HG02642 (cell line): Measurements from ENCODE around the gene TRPM5.

Experiments
- ATAC-seq: cut with Tn5 transposase; IDR thresholded peaks from one replicate; pipeline ENCODE4 v1.9.1; 2021; ENCODE audit warnings: mild to moderate bottlenecking; ENCODE audit not compliant: unreplicated experiment, poor library complexity

TRPM5 gene

DNA sequence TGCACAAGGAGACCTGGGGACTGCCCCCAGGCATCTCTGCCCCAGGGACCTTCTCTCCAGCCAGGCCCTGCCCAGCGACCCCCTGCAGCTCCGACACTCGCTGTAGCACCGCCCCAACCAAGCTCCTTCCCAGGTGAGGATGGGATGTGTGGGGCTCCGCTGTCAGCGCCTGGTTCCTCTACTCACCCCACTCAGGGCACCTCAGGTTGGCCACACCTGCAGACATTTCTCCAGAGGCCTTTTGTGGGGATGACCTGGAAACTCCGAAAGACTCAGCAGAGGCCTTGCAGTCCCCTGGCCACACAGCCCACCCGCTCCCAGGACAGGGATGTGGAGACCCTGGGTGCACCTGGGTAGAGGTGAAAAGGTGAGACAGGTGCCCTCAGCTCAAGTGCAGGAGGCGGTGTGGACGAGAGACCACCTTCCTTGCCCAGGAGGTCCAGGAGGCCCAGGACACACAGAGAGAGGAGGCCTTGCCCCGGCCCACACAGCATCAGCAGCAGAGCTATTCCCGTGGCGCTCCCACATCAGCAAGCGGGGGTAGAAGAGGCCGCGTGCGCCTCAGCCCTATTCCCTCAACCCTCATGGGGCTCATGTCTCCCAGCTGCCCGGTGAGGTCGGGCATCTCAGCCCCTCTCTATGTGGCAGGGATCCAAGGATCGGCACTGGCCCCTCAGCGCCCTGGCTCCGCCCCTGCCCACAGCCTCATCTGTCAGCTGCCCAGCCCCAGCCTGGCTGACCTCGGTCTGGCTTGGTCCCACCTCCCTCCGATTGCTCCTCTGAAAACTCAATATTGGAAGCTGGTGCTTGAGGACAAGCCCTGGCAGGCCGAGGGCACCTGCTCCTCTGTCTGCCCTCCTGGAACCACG lies 20.9 kb downstream of the TRPM5 start:
- no peak for ATAC-seq

DNA sequence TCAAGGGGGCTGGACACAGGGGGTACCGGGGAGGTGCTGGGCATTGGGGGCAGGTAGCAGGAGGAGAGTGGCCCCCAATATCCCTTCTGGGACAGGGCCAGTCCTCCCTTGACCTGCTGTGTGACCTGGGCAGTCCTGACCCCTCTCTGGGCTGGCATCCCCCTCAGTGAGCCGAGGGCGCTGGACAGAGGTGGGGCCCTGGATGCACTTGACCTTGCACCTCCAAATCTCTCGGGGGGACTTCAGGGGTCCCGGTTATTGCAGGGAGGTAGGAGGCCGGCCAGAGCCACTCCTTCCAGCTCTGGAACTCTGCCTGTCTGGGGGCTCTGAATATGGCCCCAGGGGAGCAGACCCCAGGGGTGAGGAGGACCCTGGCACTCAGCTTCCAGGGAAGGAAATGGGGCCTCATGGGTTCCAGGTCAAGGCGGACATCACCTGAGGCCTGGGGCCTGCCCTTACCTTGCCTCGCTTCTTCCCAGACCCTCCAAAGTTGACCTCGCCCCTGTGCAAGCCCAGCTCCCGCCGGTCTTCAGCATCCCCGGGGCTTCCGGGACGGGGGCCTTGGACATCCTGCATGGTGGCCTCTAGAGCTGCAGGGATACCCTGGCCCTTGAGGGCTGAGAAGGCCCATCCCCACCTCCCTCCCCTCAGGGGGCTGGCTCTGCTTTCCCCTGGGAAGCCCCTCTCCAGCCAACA lies 21.7 kb downstream of the TRPM5 start:
- ATAC-seq, result no peak

DNA sequence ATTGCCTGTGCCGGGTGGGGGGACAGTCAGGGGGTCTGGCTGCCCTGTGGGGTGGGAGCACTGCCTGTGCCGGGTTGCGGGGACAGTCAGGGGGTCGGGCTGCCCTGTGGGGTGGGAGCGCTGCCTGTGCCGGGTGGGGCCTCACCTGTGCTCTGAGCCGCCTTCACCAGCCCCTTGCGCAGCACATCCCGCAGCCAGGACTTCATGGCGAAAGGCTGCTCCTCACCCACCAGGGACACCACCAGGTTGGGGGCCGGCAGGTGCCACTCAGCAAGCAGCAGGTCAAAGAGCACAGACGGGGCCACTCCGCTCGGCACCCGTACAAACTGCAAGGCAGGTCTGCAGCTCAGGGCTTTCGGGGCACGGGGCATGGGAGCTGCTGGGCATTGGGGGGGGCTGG lies 22.3 kb downstream of the TRPM5 start:
- no peak for ATAC-seq

- no peak for ATAC-seq
Measured at GRCh38 chr11:2421226-2421994, 22.9 kb downstream of the TRPM5 start.

- peak; percentile 65 for ATAC-seq
Measured at GRCh38 chr11:2420502-2421225, 23.6 kb downstream of the TRPM5 start.

DNA sequence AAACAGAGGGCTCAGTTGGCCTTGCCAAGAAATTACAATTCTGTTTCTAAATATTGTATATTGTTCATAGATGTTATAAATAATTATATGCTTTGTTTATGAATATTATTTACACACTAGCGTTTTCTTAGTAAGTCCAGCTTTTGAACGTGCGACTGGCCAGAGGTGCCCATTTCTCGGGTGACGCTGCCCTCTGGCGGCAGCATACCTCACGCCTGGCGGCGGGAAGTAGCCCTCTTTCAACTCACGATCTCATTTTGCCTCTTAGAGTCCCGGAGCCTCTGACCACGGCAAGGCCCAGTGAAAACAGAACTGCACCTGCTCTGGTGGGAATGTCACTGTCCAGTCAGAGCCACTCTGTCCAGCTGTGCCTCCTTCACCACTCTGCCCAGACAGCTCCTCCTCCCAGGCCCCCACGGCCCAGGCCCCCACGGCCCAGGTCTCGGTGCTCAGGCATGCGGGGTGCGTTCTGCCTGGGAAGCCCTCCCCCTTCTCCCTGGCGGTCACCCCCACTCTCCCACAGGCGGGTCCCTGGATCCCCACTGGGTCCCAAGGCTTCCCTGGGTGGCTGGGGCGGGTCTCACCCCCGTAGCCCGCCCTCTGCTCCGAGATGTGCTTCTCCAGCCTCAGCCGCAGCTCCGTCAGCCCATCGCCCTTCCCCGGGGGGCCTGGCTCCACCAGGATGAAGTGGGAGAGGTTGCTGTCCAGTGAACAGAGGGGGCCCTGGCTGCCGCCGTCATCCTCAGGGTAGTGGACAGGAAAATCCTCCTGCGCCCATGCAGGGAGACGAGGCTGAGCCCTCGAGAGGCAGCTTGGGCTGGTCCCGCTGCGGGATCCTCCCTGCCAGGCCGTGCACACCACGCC lies 24.4 kb downstream of the TRPM5 start:
- ATAC-seq, result no peak

- no peak for ATAC-seq
Measured at GRCh38 chr11:2418693-2419360, 25.5 kb downstream of the TRPM5 start.

DNA sequence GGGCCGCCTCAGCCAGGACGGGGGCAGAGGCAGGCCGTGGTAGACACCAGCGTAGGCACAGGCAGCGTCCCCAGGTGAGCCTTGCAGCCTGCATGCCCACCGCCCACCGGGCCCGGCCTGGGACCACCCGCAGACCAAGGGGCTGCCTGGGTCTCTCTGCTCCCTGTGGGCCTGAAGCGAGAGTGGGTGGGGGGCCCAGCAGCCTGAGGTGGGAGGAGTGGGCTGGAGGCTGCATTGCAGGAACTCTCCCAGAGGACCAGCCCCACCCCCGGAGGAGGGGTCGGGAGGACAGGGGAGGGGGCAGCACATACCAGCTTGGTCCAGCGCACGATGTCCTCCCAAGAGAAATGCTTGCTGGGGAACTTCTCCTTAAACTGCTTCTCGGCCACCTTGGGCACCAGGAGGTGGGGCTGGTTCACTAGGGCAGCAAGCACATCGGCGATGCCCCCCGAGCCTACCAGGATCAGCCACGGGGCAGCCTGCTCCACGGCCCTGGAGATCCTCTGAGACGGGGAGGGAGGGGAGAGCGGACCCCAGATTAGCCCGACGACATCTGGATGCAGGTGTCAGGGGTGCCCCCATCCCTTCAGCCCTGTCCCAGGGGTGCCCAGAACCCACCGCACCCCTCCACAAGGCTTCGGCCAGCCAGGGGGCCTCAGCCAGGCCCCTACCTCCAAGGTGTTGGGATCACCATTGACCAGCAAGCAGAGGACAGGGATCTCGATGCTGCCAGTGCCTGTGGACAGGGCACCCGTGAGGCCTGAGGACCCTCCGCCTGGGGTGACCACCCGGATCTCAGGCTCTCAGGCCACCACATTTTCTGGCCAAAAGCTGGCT lies 26.2 kb downstream of the TRPM5 start:
- ATAC-seq, result no peak

DNA sequence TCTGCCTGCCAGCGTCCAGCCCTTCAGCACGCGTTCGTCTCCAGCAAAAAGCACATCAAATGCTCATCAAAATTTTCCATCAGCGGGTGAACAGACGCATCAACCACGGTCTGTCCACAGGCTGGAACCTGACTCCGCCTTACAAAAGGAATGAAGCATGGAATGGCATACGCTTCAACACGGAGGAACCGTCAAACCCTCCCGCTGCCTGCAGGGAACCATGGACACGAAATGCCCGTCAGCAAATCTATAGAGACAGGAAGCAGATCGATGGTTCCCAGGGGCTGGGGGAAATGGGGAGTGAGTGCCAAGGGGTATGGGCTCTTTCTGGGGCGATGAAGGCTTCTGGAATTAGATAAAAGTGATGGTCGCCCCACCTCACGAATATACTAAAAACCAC lies 27.5 kb downstream of the TRPM5 start:
- no peak for ATAC-seq

DNA sequence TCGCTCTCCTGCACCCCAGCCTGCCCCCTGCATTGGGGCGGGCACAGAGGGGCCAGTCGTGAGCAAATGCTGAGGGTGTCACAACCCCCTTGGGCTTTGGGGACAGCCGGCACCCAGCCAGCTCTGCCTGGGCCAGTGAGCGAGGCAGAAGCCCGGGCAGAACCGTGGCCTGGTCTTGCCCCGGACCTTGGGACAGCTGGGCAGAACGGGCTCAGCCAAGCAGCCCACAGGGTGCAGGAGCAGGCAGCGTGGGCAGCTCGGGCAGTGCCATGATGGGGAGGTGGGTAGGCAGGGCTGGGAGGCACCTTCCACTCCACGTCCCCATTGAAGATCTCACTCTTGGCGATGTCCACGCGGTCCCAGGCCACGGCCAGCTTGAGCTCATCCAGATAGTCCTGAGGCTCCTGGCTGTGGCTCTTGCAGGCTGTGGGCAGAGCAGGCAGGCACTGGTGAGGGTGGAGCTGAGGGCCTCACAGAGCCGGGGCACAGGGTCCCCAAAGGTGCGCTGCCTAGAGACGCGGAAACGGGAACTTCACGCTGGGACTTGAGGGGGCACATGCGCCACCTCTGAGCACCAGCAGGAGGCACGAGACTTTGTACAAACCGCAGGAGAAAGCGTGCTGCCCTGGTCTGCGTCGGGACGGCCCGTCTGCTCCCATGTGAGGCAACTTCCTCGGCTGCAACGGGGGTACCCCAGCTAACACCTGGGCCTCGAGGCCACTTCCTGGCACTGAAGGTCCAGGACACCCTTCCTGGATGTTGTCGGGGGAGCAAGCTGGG lies 28.5 kb downstream of the TRPM5 start:
- no peak for ATAC-seq

- no peak for ATAC-seq
Measured at GRCh38 chr11:2415171-2415570, 29.1 kb downstream of the TRPM5 start.

- no peak for ATAC-seq
Measured at GRCh38 chr11:2414616-2415015, 29.7 kb downstream of the TRPM5 start.

DNA sequence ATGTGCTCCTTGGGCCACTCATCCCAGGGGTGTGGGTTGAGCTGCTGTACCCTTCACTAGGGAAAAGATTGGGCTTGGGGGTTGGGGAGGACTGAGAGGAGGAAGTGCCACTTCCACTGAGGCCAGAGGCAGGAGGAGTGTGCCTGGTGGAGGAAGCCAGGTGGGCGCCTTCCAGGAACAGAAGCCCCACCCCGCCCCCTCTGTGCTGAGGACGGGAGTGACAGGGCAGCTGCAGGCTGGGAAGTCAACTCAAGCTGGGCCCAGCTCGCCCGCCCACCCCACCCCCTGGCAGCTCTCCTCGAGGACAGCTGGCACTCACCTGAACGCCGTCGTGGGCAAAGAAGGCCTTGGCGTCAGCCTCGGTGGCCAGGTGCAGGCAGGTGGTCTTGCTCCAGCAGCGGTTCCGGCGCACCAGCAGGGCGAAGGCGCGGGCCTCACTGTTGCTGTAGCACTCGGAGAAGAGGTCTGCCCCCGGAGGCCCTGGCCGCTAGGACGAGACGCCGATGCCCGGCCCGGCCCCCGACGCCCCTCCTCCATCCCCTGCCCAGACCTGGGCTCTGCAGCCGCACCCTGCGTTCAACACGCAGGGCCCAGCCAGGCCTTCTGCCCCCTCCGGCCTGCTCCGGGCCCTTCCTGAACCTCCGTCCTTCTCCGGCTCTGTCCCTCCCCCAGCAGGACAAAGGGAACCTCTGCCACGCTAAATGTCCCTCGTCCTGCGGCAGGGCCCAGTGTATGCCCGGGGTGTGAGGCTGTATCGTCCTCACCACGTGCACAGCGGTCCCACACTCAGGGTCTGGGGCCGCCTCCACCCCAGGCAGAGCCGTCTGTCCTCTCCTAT lies 30.4 kb downstream of the TRPM5 start:
- ATAC-seq, result no peak

DNA sequence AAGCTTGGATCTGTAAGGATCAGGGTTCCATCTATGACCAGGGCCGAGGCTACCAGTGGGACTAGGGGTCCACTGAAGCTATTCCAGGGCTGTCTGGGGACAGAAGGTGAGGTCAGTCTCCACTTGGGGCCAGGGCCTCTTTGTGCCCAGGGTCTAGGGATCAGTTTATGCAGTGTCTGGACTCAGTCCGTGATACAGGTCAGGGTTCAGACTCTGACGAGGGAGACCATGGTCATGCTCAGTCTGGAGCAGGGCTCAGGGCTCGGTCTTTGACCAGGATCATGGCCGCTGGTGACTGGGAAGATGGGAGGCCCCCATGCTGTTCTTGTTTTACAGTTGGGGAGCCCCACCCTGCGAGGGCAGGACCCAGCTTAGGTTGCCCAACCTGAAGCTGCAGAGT lies 32.0 kb downstream of the TRPM5 start:
- ATAC-seq, result no peak

- no peak for ATAC-seq
Measured at GRCh38 chr11:2411446-2412305, 32.6 kb downstream of the TRPM5 start.

- ATAC-seq, result no peak
Measured at GRCh38 chr11:2410616-2411015, 33.7 kb downstream of the TRPM5 start.
